Measurements from ENCODE around the gene POC5.
"Not testable (repeated sequence)": the region's sequence is repeated elsewhere in the genome, so short reads cannot be mapped to it uniquely, and the experiment has no call there.

Gene POC5

GRCh38 chr5:75701856-75702255, 15.4 kb downstream of the POC5 start:
- peak; percentile 36 for DNase-seq

- not testable (repeated sequence) for DNase-seq
These were observed 21.5 kb downstream of the POC5 start for GRCh38 chr5:75695472-75696351.

GRCh38 chr5:75694781-75695180, 22.5 kb downstream of the POC5 start:
- no peak for DNase-seq

- no peak for DNase-seq
These were observed 26.6 kb downstream of the POC5 start for GRCh38 chr5:75690669-75691068.

- DNase-seq: no peak
These were observed 30.8 kb downstream of the POC5 start for GRCh38 chr5:75686480-75686879.

- no peak for DNase-seq
These were observed 32.1 kb downstream of the POC5 start for GRCh38 chr5:75685141-75685540.

GRCh38 chr5:75681125-75681830, 36.0 kb downstream of the POC5 start:
- no peak for DNase-seq

- no peak for DNase-seq
These were observed 39.1 kb downstream of the POC5 start for GRCh38 chr5:75678155-75678554.

- no peak for DNase-seq
These were observed 39.6 kb downstream of the POC5 start for GRCh38 chr5:75677607-75678006.

- DNase-seq: no peak
These were observed 41.5 kb downstream of the POC5 start for GRCh38 chr5:75675783-75676182.

- no peak for DNase-seq
These were observed 44.6 kb downstream of the POC5 start for GRCh38 chr5:75672616-75673015.

- DNase-seq: no peak
These were observed 45.7 kb downstream of the POC5 start for GRCh38 chr5:75671506-75671905.

GRCh38 chr5:75670577-75670976, 46.7 kb downstream of the POC5 start:
- DNase-seq: no peak

- DNase-seq: peak; percentile 36
These were observed 48.1 kb downstream of the POC5 start for GRCh38 chr5:75668977-75669689.

GRCh38 chr5:75668445-75668844, 48.8 kb downstream of the POC5 start:
- DNase-seq: no peak

GRCh38 chr5:75667586-75667985, 49.7 kb downstream of the POC5 start:
- DNase-seq: no peak

- no peak for DNase-seq
These were observed 50.4 kb downstream of the POC5 start for GRCh38 chr5:75666801-75667200.

- no peak for DNase-seq
These were observed 52.3 kb downstream of the POC5 start for GRCh38 chr5:75664979-75665378.

GRCh38 chr5:75663579-75664284, 53.5 kb downstream of the POC5 start:
- no peak for DNase-seq

GRCh38 chr5:75662061-75662460, 55.2 kb downstream of the POC5 start:
- no peak for DNase-seq

- no peak for DNase-seq
These were observed 56.4 kb downstream of the POC5 start for GRCh38 chr5:75660678-75661465.

GRCh38 chr5:75659791-75660450, 57.3 kb downstream of the POC5 start:
- no peak for DNase-seq

All from DMS79 (cell line).